Common myeloid progenitor, CD34-positive (primary cell): ENCODE measurements around the gene RBFOX2.

Experiments
- CTCF ChIA-PET: fragments of 350-600 bp; sonication (Branson Sonifier 250); formaldehyde crosslinking; loops from one replicate; lab custom pipeline; 2021; ENCODE audit warnings: antibody characterized with exemption; lab: Charles Lee
- POLR2A ChIA-PET: fragments of 350-600 bp; sonication (Branson Sonifier 250); formaldehyde crosslinking; loops from one replicate; lab custom pipeline; 2021; ENCODE audit warnings: antibody characterized with exemption; lab: Charles Lee
- DNase-seq, 3 donors: peaks; one replicate each; pipeline versions ENCODE4 v3.0.0 to v3.0.0-alpha.2; 2013
- H3K27ac ChIP-seq, 2 experiments: 1 replicate in 1 of 2; 2 replicates in 1 of 2; pipeline ENCODE4 v1.7.0; 2013; ENCODE audit warnings: inconsistent platforms in 2 of 2, low read length in 2 of 2, mild to moderate bottlenecking in 2 of 2, low read depth in 1 of 2, moderate library complexity in 1 of 2; ENCODE audit not compliant: severe bottlenecking in 2 of 2, insufficient read depth in 1 of 2, poor library complexity in 1 of 2
- H3K27me3 ChIP-seq, 5 experiments: replicated peaks in 2 of 5; 1 replicate in 3 of 5; 2 replicates in 2 of 5; pipeline versions ENCODE4 v1.6.1 to v1.7.0; 2013; ENCODE audit warnings: low read length in 4 of 5, mild to moderate bottlenecking in 2 of 5, moderate library complexity in 2 of 5, inconsistent platforms in 1 of 5; ENCODE audit not compliant: insufficient read depth in 5 of 5, control insufficient read depth in 4 of 5
- H3K36me3 ChIP-seq, 4 experiments: 1 replicate in 2 of 4; 2 replicates in 2 of 4; pipeline versions ENCODE4 v1.6.1 to v1.7.0; 2013; ENCODE audit warnings: low read length in 3 of 4, control low read depth in 1 of 4, mild to moderate bottlenecking in 1 of 4; ENCODE audit not compliant: control insufficient read depth in 4 of 4, insufficient read depth in 4 of 4
- H3K4me1 ChIP-seq, 4 experiments: 1 replicate in 3 of 4; 2 replicates in 1 of 4; pipeline versions ENCODE4 v1.6.1 to v1.7.1; 2013; ENCODE audit warnings: low read length in 3 of 4, mild to moderate bottlenecking in 3 of 4, control low read depth in 1 of 4, inconsistent platforms in 1 of 4, moderate library complexity in 1 of 4; ENCODE audit not compliant: control insufficient read depth in 4 of 4, insufficient read depth in 4 of 4; ENCODE audit errors: control extremely low read depth in 1 of 4
- H3K4me3 ChIP-seq, 7 experiments: 1 replicate in 4 of 7; 2 replicates in 3 of 7; pipeline versions ENCODE4 v1.5.1 to v1.7.0; 2013; ENCODE audit warnings: mild to moderate bottlenecking in 7 of 7, low read length in 6 of 7, moderate library complexity in 6 of 7, inconsistent platforms in 2 of 7, low read depth in 2 of 7, control low read depth in 1 of 7; ENCODE audit not compliant: insufficient read depth in 4 of 7, control insufficient read depth in 1 of 7; ENCODE audit errors: extremely low read depth in 1 of 7
- H3K9me3 ChIP-seq, 5 experiments: 1 replicate in 4 of 5; 2 replicates in 1 of 5; pipeline versions ENCODE4 v1.6.1 to v1.7.1; 2013; ENCODE audit warnings: low read length in 4 of 5, mild to moderate bottlenecking in 2 of 5, inconsistent platforms in 1 of 5, low read depth in 1 of 5, moderate library complexity in 1 of 5; ENCODE audit not compliant: control insufficient read depth in 4 of 5, insufficient read depth in 2 of 5; ENCODE audit errors: control extremely low read depth in 1 of 5
- WGBS: methylation state at CpG from one replicate; pipeline ENCODE4 v1.1.5; 2013; ENCODE audit not compliant: insufficient coverage; 5-methylcytosine and 5-hydroxymethylcytosine counted together

The RBFOX2 gene

DNA sequence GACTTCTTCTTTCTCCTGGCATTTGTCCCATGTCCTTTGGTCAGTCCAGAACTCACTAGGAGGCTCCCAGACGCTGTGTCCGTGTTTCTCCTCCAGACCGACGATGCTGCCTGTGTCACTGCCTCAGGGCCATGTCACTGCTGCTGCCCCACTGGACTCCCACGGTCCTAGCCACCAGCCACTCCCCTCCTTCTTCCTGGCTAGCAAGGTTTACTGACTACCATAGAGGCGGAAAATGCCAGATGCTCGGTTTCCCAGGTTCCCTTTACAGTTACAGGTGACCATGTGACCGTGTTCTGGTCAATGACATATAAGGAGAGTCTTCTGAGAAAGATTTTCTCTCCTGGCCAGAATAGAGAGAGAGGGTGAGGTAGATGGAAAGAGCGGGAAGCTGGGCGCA is 40.7 kb upstream of the RBFOX2 start:
- Histone ChIP-seq H3K4me1 (peaks cover 0 to 13% (median 8%) of the 10 kb centered on the region in 4 experiments), H3K36me3 (no peaks in the 10 kb centered on the region), H3K27ac (no peak overlapping the region), H3K27me3 (peaks cover 0 to 10% (median 0%) of the 10 kb centered on the region in 5 experiments), H3K9me3 (no peaks in the 10 kb centered on the region), H3K4me3 (no peak overlapping the region)
- POLR2A ChIA-PET = no interaction called here
- WGBS = 95% methylated on average over 9 of the region's 10 CpGs
- DNase-seq = no peak
- CTCF ChIA-PET = interaction anchor here (0.8 to 1.1 kb wide), 3 partner anchors 55 to 390 kb away, joined by 3 read pairs; no protein-coding TSS in a partner anchor

GRCh38 chr22:36068776-36069344 is 40.2 kb upstream of the RBFOX2 start:
- CTCF ChIA-PET = interaction anchor here (0.6 to 1.2 kb wide), 6 partner anchors 31 to 389 kb away, joined by 3 read pairs; no protein-coding TSS in a partner anchor
- no peaks in the 10 kb centered on the region for H3K9me3 ChIP-seq

GRCh38 chr22:36067235-36067558 is 38.6 kb upstream of the RBFOX2 start:
- CTCF ChIA-PET = interaction anchor here (0.5 to 3.1 kb wide), 8 partner anchors 8 to 282 kb away, joined by 3 to 30 read pairs (median 6); no protein-coding TSS in a partner anchor
- DNase-seq = no peak
- Histone ChIP-seq H3K9me3 (no peaks in the 10 kb centered on the region), H3K4me1 (peaks cover 0 to 13% (median 8%) of the 10 kb centered on the region in 4 experiments), H3K27ac (no peak overlapping the region), H3K4me3 (no peak overlapping the region), H3K36me3 (no peaks in the 10 kb centered on the region), H3K27me3 (peaks cover 0 to 10% (median 1%) of the 10 kb centered on the region in 5 experiments)
- POLR2A ChIA-PET = no interaction called here

More at GRCh38 chr22:36068776-36069344, 40.2 kb upstream of the RBFOX2 start:
- WGBS = 58% methylated on average over 2 of the region's 6 CpGs
- POLR2A ChIA-PET = no interaction called here
- Histone ChIP-seq H3K36me3 (no peaks in the 10 kb centered on the region), H3K4me3 (no peak overlapping the region), H3K27ac (no peak overlapping the region), H3K27me3 (peaks cover 0 to 10% (median under 1%) of the 10 kb centered on the region in 5 experiments), H3K4me1 (peaks cover 0 to 13% (median 8%) of the 10 kb centered on the region in 4 experiments)
- no peak for DNase-seq

DNA sequence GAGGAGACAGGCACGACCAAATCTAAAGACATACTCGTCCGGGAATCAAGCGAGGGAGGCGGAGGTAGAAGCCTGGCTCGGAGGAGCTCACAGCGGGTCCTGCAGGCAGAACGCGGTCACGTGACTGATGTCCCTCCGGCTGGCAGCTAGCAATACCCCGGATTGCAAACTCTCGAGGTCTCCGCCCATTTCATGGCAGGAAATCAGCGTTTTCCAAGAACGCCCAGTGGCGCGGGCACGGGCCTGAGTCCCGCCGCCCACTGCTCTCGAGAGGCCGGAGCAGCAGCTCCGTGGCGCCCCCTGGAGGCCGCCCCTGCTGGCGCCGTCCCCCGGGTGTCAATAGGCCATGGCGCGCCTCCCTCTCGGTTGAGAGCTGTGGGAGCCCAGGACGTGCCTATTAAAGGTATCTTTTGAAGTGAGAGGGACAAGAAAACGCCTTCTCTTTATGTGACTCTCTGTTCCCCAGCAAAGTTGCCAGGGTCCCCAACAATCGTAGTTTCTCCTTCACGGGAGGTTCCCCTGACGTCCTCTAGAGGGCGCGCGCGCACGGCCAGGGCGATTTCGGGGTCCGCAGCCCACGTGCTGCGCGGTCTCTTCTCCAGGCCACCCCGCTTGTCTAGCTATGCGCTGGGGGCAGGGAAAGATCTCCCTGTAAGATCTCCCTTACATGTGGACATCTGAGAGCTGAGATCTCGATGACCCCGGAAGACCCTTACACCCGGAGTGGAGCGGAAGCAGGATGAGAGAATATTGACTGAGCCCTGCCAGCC is 37.3 kb upstream of the RBFOX2 start:
- ChIA-PET POLR2A (interaction anchor here (1.5 kb wide), 1 partner anchor 39 kb away, joined by 3 read pairs; no protein-coding TSS in a partner anchor), CTCF (interaction anchor here (0.6 to 3.2 kb wide), 54 partner anchors 9 to 455 kb away, joined by 3 to 30 read pairs (median 5); partner anchors contain the start of gene APOL2)
- WGBS = 4% methylated on average over 43 of the region's 54 CpGs
- peaks cover 0 to 6% (median 1%) of the 10 kb centered on the region in 5 experiments for H3K27me3 ChIP-seq
- no peaks in the 10 kb centered on the region for H3K36me3 ChIP-seq
- peak; percentile 66 to 74 (median 71) for DNase-seq
- H3K27ac ChIP-seq = peak overlapping the region in 1 of 2 experiments; percentile 65
- H3K4me1 ChIP-seq = peaks cover 0 to 13% (median 8%) of the 10 kb centered on the region in 4 experiments
- peak overlapping the region; percentile 54 to 84 (median 66) for H3K4me3 ChIP-seq
- H3K9me3 ChIP-seq = no peaks in the 10 kb centered on the region

DNA sequence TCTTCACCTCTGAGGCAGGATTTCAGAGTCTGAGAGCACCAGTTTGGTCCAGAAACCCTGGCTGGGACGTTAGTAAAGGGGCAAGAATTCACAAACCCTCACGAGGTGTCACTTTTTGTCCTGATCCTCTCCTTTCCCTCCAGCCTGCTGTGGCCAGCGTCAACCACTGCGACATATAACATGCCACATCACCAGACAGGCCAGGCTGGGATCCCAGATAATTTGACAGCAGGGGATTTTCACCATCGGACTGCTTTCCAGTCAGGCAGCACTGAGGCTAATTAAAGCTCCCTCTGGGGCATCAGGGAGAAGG is 36.8 kb upstream of the RBFOX2 start:
- CTCF ChIA-PET = interaction anchor here (0.6 to 3.2 kb wide), 49 partner anchors 9 to 454 kb away, joined by 3 to 30 read pairs (median 5); partner anchors contain the start of gene APOL2
- WGBS = 10% methylated on average over 5 of the region's 5 CpGs

GRCh38 chr22:36064358-36064757 is 35.7 kb upstream of the RBFOX2 start:
- no peak for DNase-seq
- POLR2A ChIA-PET = no interaction called here
- no peaks in the 10 kb centered on the region for H3K36me3 ChIP-seq
- H3K9me3 ChIP-seq = no peaks in the 10 kb centered on the region
- H3K27me3 ChIP-seq = peaks cover 0 to 6% (median 1%) of the 10 kb centered on the region in 5 experiments
- CTCF ChIA-PET = interaction anchor here (1.2 to 3.2 kb wide), 9 partner anchors 8 to 136 kb away, joined by 3 to 30 read pairs (median 13); no protein-coding TSS in a partner anchor
- 100% methylated on average over 2 of the region's 5 CpGs for WGBS
- no peak overlapping the region for H3K27ac ChIP-seq
- H3K4me3 ChIP-seq = no peak overlapping the region
- peaks cover 0 to 13% (median 8%) of the 10 kb centered on the region in 4 experiments for H3K4me1 ChIP-seq

More for the DNA sequence above, 36.8 kb upstream of the RBFOX2 start:
- no peak for DNase-seq
- H3K27ac ChIP-seq = peak overlapping the region in 1 of 2 experiments; percentile 65
- H3K36me3 ChIP-seq = no peaks in the 10 kb centered on the region
- H3K4me1 ChIP-seq = peaks cover 0 to 13% (median 8%) of the 10 kb centered on the region in 4 experiments
- POLR2A ChIA-PET = interaction anchor here (1.5 kb wide), 1 partner anchor 40 kb away, joined by 3 read pairs; no protein-coding TSS in a partner anchor
- H3K4me3 ChIP-seq = peak overlapping the region; percentile 54 to 84 (median 66)
- H3K27me3 ChIP-seq = peaks cover 0 to 6% (median 1%) of the 10 kb centered on the region in 5 experiments
- no peaks in the 10 kb centered on the region for H3K9me3 ChIP-seq
